T-helper 17 cell (primary cell): ENCODE measurements around the gene BEST2. TPM values are rescaled to one million over a fixed set of nuclear protein-coding genes. Genes with fewer than 3 reads are reported as not detected.
"Not testable (repeated sequence)": the region's sequence is repeated elsewhere in the genome, so short reads cannot be mapped to it uniquely, and the experiment has no call there.

Source experiments
- ATAC-seq: fragments of 150-1000 bp; cut with Tn5 transposase; 2 replicates; pipeline ENCODE4 v1.10.0; 2021; ENCODE audit warnings: mild to moderate bottlenecking, moderate library complexity
- DNase-seq, 3 donors: peaks; one replicate each; pipeline versions ENCODE4 v3.0.0 to v3.0.0-alpha.2; 2020 to 2021
- H3K9me3 ChIP-seq: one replicate; pipeline ENCODE4 v1.7.0; 2013; ENCODE audit warnings: low read length, mild to moderate bottlenecking; ENCODE audit not compliant: control insufficient read depth, poor library complexity, severe bottlenecking
- H3K27ac Mint-ChIP-seq: one replicate; pipeline ENCODE4 v1.8.0; 2022; ENCODE audit warnings: mild to moderate bottlenecking, moderate library complexity, mixed read lengths
- H3K27me3 Mint-ChIP-seq: one replicate; pipeline ENCODE4 v1.8.0; 2022; ENCODE audit warnings: mixed read lengths
- H3K36me3 Mint-ChIP-seq: one replicate; pipeline ENCODE4 v1.8.0; 2022; ENCODE audit warnings: low read depth, mixed read lengths
- H3K4me1 Mint-ChIP-seq: one replicate; pipeline ENCODE4 v1.8.0; 2022; ENCODE audit warnings: mild to moderate bottlenecking, mixed read lengths
- H3K4me3 Mint-ChIP-seq: one replicate; pipeline ENCODE4 v1.8.0; 2022; ENCODE audit warnings: mild to moderate bottlenecking, moderate library complexity, mixed read lengths
- total RNA-seq, 4 donors: library from RNA in 2 of 4; stranded (reverse) in 2 of 4; gene quantifications; one replicate each; pipeline ENCODE4 v1.2.3 and lab custom pipeline; 2022 to 2026

Gene BEST2
- total RNA-seq, 2 donors from 2014 or later = not detected

- peak overlapping the region; percentile 95 for H3K27ac Mint-ChIP-seq
Observed at GRCh38 chr19:12721656-12722565, 29.7 kb upstream of the BEST2 start.

GRCh38 chr19:12722566-12723380, 28.8 kb upstream of the BEST2 start:
- peaks cover 31% of the 10 kb centered on the region for H3K4me1 Mint-ChIP-seq
- H3K9me3 ChIP-seq = no peaks in the 10 kb centered on the region
- peak overlapping the region; percentile 96 for H3K4me3 Mint-ChIP-seq
- H3K27ac Mint-ChIP-seq = peak overlapping the region; percentile 95
- no peaks in the 10 kb centered on the region for H3K36me3 Mint-ChIP-seq
- DNase-seq = peak; percentile 86 to 89 (median 86)
- H3K27me3 Mint-ChIP-seq = no peaks in the 10 kb centered on the region
- peak; percentile 93 for ATAC-seq

More at GRCh38 chr19:12721656-12722565, 29.7 kb upstream of the BEST2 start:
- Mint-ChIP-seq H3K27me3 (no peaks in the 10 kb centered on the region), H3K36me3 (no peaks in the 10 kb centered on the region), H3K4me1 (peaks cover 31% of the 10 kb centered on the region), H3K4me3 (peak overlapping the region; percentile 96)
- ATAC-seq (peak; percentile 52), DNase-seq (peak in 2 of 3 donors; percentile 37 to 43)
- no peaks in the 10 kb centered on the region for H3K9me3 ChIP-seq

DNA sequence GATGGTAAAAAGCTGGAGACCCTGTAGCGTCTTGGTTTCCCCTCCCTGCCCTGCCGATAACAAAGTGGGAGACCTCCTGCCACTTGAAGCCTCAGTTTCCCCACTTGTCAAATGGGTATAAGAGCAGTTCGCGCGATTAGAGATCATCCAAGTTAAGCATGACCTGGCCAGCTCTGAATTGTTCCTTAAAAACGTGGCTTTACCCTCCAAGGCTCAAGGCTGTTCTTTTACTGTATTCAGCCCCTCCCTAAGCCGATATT, 28.3 kb upstream of the BEST2 start:
- Mint-ChIP-seq H3K36me3 (no peaks in the 10 kb centered on the region), H3K27me3 (no peaks in the 10 kb centered on the region), H3K4me3 (peak overlapping the region; percentile 96), H3K27ac (peak overlapping the region; percentile 95), H3K4me1 (peaks cover 31% of the 10 kb centered on the region)
- DNase-seq = no peak
- ATAC-seq = no peak
- no peaks in the 10 kb centered on the region for H3K9me3 ChIP-seq

- H3K9me3 ChIP-seq = no peaks in the 10 kb centered on the region
- DNase-seq (peak; percentile 30 to 38 (median 32)), ATAC-seq (peak; percentile 42)
- Mint-ChIP-seq H3K27ac (peak within 1 kb of the TSS; percentile 95), H3K4me3 (peak within 1 kb of the TSS; percentile 96), H3K27me3 (no peaks in the 10 kb centered on the region), H3K36me3 (no peaks in the 10 kb centered on the region), H3K4me1 (peaks cover 31% of the 10 kb centered on the region)
Observed at GRCh38 chr19:12723641-12724426, 27.8 kb upstream of the BEST2 start, which contains the start of gene TNPO2. Gene TNPO2 (minus strand): TSS chr19:12723932. CDS start chr19:12720977, 2,955 bp downstream.

GRCh38 chr19:12725612-12726011, 26.0 kb upstream of the BEST2 start:
- H3K36me3 Mint-ChIP-seq, H3K9me3 ChIP-seq, DNase-seq, H3K27ac Mint-ChIP-seq, ATAC-seq, H3K4me3 Mint-ChIP-seq, H3K27me3 Mint-ChIP-seq: not testable (repeated sequence)
- H3K4me1 Mint-ChIP-seq = peaks cover 33% of the 10 kb centered on the region

DNA sequence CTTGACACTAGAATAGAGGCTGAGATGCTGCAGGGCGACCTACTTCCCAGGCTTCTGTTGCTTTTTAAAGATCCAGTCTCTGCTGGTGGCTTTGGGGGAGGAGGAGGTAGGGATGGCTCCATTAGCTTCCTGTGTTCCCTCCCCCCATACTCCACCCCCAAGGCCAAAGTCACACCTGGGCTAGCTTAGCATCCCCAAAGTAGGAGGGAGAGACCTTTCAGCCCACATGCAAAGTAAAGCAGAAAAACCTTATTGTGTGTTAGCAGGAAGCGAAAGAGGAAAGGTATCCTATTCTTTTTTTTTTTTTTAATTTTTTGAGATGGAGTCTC, 24.6 kb upstream of the BEST2 start:
- no peaks in the 10 kb centered on the region for H3K9me3 ChIP-seq
- Mint-ChIP-seq H3K27me3 (no peaks in the 10 kb centered on the region), H3K36me3 (peaks cover 3% of the 10 kb centered on the region), H3K27ac (no peak overlapping the region), H3K4me3 (peak overlapping the region; percentile 47), H3K4me1 (peaks cover 23% of the 10 kb centered on the region)
- no peak for ATAC-seq
- DNase-seq = no peak

DNA sequence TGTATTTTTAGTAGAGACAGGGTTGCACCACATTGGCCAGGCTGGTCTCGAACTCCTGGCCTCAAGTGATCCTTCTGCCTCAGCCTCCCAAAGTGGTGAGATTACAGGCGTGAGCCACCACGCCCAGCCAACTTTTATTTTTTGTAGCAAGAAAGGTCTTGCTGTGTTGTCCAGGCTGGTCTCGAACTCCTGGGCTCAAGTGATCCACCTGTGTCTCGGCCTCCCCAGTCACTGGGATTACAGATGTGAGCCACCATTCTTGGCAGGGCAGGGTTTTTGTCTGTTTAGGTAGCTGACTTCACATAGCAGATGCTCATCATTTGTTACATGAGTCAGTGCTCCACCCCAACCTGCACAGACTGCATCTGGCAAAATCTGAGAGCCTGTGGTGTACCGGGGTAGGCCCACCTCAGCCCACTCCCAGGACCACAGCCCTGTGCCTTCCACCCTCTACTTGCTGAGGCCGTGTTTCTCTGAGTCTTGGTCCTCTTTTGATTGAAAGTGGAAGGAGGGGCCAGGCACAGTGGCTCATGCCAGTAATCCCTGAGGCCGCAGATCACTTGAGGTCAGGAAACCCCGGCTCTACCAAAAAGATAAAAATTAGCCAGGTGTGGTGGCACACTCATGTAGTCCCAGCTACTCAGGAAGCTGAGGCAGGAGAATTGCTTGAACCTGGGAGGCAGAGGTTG, 23.7 kb upstream of the BEST2 start:
- Mint-ChIP-seq H3K4me1 (peaks cover 23% of the 10 kb centered on the region), H3K27me3 (no peaks in the 10 kb centered on the region), H3K4me3 (no peak overlapping the region), H3K36me3 (peaks cover 3% of the 10 kb centered on the region), H3K27ac (peak overlapping the region; percentile 39)
- DNase-seq (no peak), ATAC-seq (no peak)
- H3K9me3 ChIP-seq = no peaks in the 10 kb centered on the region

DNA sequence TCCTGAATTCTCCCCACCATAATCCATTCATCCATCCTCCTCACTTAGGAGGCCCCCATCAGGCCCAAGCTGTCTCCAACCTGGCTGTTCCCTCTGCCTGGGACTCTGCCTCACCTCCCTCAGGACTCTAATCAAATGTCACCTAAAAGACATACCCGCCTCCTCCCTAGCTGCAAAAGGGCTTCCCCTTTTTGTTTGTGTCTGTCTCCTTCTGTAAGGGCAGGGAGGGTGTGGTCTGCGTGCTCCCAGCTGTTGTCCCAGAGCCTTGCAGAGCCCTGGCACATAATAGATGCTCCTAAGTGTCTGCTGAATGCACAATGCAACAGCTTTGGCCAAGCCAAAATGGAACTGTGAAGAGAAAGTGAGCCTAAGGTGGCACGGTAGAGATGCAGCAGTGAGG, 21.5 kb upstream of the BEST2 start:
- Mint-ChIP-seq H3K4me1 (peaks cover 19% of the 10 kb centered on the region), H3K27ac (peak overlapping the region; percentile 69), H3K4me3 (peak overlapping the region; percentile 31), H3K27me3 (no peaks in the 10 kb centered on the region), H3K36me3 (peaks cover 3% of the 10 kb centered on the region)
- DNase-seq (no peak), ATAC-seq (no peak)
- no peaks in the 10 kb centered on the region for H3K9me3 ChIP-seq

DNA sequence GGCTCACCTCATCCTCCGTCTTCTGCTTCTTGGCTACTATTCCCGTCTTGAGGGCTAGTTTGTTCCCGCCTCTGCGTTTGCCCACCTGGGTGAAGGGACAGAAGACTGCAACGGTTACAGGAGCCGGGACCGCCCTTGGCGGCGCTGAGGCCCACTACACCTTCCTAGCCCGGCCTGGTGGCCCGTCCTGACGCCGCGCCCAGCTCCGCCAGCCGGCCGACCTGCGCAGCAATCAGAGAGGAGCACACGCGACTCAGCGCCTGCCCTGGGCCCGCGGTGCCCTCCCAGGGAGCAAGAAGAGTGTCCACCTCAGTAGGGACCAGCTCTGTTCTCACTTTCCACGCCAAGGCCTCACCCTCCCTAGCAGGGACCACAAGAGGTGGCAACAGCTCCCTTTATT, 20.3 kb upstream of the BEST2 start:
- peaks cover 19% of the 10 kb centered on the region for H3K4me1 Mint-ChIP-seq
- ATAC-seq = no peak
- no peaks in the 10 kb centered on the region for H3K27me3 Mint-ChIP-seq
- no peak for DNase-seq
- peaks cover 3% of the 10 kb centered on the region for H3K36me3 Mint-ChIP-seq
- H3K9me3 ChIP-seq = no peaks in the 10 kb centered on the region
- no peak overlapping the region for H3K27ac Mint-ChIP-seq
- H3K4me3 Mint-ChIP-seq = no peak overlapping the region

DNA sequence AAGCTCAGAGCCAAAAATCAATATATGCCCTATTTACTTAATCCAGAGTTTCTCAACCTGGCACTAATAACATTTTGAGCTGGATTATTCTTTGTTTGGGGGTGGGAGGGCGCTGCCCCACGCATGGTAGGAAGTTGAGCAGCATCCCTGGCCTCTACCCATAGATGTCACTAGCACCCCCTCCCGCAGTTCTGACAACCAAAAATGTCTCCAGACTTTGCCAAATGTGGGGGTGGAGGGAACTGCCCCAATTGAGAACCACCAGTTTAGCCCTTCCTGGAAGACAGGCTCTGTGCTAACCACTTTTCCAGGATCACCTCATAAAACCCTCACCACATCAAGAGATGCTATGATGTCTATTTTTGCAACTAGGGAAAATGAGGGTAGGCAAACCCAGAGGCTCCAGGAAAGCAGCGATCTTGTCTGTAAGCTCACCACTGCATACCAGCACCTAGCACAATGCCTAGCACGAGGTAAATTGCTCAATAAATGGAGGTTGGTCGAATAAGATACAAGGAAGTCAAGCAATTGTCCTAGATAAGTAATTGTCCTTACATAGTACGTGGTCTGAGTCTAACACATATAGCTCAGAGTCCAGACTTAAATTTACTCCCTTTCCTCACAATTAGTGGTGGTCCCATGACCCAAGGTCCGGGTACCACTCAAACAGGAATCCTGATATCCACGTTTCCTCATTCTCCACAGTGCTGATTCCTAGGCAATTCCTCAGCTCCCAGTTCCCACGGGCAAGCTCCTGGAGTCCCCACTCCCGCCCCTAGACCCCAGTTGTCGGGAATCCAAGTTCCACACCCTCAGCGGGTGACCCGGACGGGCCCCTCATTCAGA, 18.0 kb upstream of the BEST2 start:
- H3K36me3 Mint-ChIP-seq = peaks cover 3% of the 10 kb centered on the region
- no peaks in the 10 kb centered on the region for H3K9me3 ChIP-seq
- ATAC-seq (no peak), DNase-seq (peak in 2 of 3 donors; percentile 15 to 29)
- H3K27me3 Mint-ChIP-seq = no peaks in the 10 kb centered on the region
- peak overlapping the region; percentile 90 for H3K27ac Mint-ChIP-seq
- H3K4me3 Mint-ChIP-seq = peak overlapping the region; percentile 93
- H3K4me1 Mint-ChIP-seq = peaks cover 29% of the 10 kb centered on the region

DNA sequence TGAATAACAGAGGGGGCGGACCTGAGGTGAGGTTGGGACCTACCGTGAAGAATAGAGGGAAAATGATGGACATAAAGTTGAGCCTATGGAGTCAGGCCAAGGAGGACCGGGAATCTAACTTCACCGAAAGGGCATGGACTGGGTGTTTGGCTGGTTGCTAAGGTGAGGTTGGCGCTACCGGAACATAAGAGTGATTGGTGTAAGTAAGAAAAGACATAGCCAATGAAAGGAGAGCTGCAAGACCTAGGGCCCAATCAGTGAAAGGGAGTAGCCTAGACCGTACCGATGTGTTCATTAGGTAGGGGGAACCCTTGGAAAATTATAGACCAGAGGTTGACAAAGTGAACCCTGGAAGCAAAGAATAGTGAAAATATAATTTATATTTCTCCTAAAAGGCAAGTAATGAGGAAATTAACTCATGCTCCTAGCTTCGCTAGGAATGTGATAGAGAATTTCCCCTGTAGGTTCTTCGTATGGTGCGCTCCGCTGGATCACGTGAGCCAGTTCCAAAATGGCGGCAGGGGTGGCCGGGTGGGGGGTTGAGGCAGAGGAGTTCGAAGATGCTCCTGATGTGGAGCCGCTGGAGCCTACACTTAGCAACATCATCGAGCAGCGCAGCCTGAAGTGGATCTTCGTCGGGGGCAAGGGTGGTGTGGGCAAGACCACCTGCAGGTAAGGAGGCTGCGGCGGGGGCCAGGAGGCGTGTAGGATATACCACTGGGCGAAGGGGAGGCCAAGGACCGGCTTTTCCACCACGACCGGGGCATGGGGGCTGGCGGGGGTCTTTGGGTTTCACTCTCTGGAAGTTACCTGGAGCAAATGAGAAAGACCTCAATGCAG, 14.4 kb upstream of the BEST2 start, which contains the start of gene GET3:
TSS of gene GET3 (plus strand) at position 503 of the 840 bp plus-strand sequence. CDS start at position 512, 9 bp downstream.
- peak within 1 kb of the TSS; percentile 99 for H3K4me3 Mint-ChIP-seq
- H3K4me1 Mint-ChIP-seq = peaks cover 25% of the 10 kb centered on the region
- DNase-seq = peak; percentile 63 to 66 (median 65)
- H3K27me3 Mint-ChIP-seq = no peaks in the 10 kb centered on the region
- ATAC-seq = peak; percentile 81
- H3K36me3 Mint-ChIP-seq = no peaks in the 10 kb centered on the region
- H3K9me3 ChIP-seq = no peaks in the 10 kb centered on the region
- H3K27ac Mint-ChIP-seq = peak within 1 kb of the TSS; percentile 99
